BLaER1 (cell line): ENCODE results near the gene UBE2U.

ENCODE experiments used
- H3K27ac ChIP-seq: shearing (Covaris generic); formaldehyde crosslinking; 2 replicates; pipeline ENCODE4 v1.8.1; 2022
- H3K27me3 ChIP-seq: shearing (Covaris generic); formaldehyde crosslinking; 2 replicates; pipeline ENCODE4 v1.8.1; 2022
- H3K36me3 ChIP-seq: shearing (Covaris generic); formaldehyde crosslinking; 2 replicates; pipeline ENCODE4 v1.8.1; 2022
- H3K4me1 ChIP-seq: shearing (Covaris generic); formaldehyde crosslinking; 2 replicates; pipeline ENCODE4 v1.8.1; 2022
- H3K4me2 ChIP-seq: shearing (Covaris generic); formaldehyde crosslinking; 2 replicates; pipeline ENCODE4 v1.8.1; 2022
- H3K4me3 ChIP-seq: shearing (Covaris generic); formaldehyde crosslinking; 2 replicates; pipeline ENCODE4 v1.8.1; 2022
- H3K9ac ChIP-seq: shearing (Covaris generic); formaldehyde crosslinking; 2 replicates; pipeline ENCODE4 v1.8.1; 2022
- H3K9me3 ChIP-seq: shearing (Covaris generic); formaldehyde crosslinking; 2 replicates; pipeline ENCODE4 v1.8.1; 2022
- H4K20me1 ChIP-seq: shearing (Covaris generic); formaldehyde crosslinking; 2 replicates; pipeline ENCODE4 v1.8.1; 2022
- Cebpa-rat ChIP-seq: shearing (Covaris generic); IDR thresholded peaks from 2 replicates; pipeline ENCODE4 v1.8.1; 2022

UBE2U gene

DNA sequence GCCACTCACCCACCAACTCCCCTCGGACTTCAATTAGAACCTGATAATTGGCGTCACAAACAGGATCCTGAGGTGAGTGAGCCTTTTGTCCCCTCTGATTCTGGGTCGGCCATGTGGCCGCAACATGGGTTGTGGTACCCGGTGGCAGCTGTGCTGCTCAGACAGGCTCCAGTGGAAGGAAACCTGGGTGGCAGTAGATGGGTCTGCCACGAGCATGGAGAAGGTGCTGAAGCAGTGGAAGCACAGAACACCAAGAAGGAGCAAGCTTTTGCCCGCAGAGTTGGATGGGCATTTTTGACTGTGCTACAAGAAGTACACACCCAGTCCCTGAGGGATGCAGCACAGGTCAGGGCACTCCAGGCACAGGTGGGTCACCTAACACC, 16.5 kb upstream of the UBE2U start:
- no peak for TF ChIP-seq Cebpa-rat
- Histone ChIP-seq H3K4me1 (peaks cover 7% of the 10 kb centered on the region), H3K9ac (no peak overlapping the region), H3K27me3 (no peaks in the 10 kb centered on the region), H4K20me1 (no peaks in the 10 kb centered on the region), H3K36me3 (no peaks in the 10 kb centered on the region), H3K27ac (no peak overlapping the region), H3K4me2 (no peak overlapping the region), H3K4me3 (no peak overlapping the region), H3K9me3 (peaks cover 3% of the 10 kb centered on the region)

DNA sequence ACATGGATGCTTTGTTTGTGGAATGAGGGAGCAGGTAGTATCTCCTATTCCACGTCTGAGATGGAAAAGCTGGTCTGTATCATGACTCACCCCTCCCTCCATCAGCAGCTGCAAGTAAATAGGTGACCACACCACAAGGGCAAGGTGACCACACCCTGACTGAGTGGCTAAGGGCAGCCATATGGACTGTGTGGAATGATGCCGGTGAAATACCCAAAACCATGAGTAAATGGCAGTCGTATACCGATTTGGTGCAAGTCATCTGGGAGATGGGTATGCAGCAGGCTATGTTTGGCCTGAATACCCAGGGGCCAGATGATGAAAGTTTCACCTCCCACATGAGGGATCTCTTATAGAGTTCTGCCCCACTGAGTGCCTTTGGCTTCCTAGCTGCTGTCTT, 15.8 kb upstream of the UBE2U start:
- H3K9ac ChIP-seq = no peak overlapping the region
- H4K20me1 ChIP-seq = no peaks in the 10 kb centered on the region
- H3K4me3 ChIP-seq = no peak overlapping the region
- no peak overlapping the region for H3K4me2 ChIP-seq
- H3K27ac ChIP-seq = no peak overlapping the region
- H3K4me1 ChIP-seq = peaks cover 7% of the 10 kb centered on the region
- H3K36me3 ChIP-seq = no peaks in the 10 kb centered on the region
- no peak for TF ChIP-seq Cebpa-rat
- no peaks in the 10 kb centered on the region for H3K27me3 ChIP-seq
- peaks cover 9% of the 10 kb centered on the region for H3K9me3 ChIP-seq

DNA sequence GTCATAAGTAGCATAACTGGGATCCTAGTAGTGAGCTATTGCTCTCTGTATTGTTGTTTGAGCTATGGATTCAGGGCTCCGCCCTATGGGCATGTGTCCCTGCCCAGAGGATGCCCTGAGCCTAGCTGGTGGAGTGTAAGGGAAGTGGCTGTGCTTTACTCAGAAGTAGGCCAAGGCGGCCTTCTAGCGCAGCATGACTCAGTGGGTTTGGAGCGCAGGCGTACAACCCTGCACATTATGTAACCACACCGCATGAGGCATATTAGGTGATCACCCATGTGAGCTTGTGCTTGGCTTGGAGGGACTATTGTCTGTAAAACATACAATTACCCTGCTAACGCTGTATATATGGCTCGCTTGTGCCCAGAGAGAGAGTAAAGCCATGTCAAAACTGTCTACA, 11.1 kb upstream of the UBE2U start:
- no peak overlapping the region for H3K4me3 ChIP-seq
- H3K4me1 ChIP-seq = no peaks in the 10 kb centered on the region
- H3K9ac ChIP-seq = no peak overlapping the region
- no peaks in the 10 kb centered on the region for H3K27me3 ChIP-seq
- TF ChIP-seq Cebpa-rat = no peak
- peaks cover 9% of the 10 kb centered on the region for H3K9me3 ChIP-seq
- no peaks in the 10 kb centered on the region for H4K20me1 ChIP-seq
- no peak overlapping the region for H3K4me2 ChIP-seq
- no peak overlapping the region for H3K27ac ChIP-seq
- no peaks in the 10 kb centered on the region for H3K36me3 ChIP-seq

DNA sequence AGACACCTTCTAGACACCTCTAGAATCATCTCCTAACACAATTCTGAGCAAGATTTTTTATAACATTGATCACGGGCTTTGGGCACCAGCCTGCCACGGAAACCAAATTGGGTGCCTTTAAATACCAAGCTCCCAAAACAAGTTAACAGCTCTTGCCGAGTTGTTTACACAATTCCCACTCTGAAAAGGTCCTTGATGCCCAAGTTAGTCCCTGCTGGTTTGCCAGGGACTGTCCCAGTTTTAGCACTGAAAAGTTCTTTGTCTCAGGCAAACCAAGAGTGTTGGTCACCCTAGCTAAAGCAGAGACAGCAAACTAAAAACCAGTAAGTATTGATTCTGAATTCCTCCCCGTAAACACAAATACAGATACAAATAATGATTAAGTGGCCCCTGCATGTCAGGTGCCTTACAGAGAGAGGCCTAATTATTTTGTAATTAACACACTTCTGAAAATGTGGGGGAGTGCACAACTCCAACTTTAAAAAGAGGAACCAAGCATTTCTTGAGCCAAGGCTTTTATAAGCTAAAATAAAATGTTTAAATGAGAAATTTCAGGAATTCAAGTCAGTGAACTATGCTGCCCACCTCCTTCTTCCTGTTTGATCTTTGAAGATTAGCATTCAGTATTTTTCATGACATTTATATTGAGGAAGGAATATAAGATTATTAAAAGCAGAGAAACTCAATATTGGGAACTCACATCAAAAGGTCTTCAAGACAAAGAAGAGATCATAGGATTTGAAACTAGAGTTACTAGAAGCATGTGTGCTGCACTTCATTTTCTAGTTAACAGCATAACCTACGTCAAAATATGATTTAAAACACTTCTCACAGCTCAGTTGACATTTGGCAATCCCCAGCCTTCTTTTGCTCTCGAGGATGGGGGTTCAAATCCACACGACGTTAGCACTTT, 9.0 kb upstream of the UBE2U start:
- H4K20me1 ChIP-seq = no peaks in the 10 kb centered on the region
- no peaks in the 10 kb centered on the region for H3K4me1 ChIP-seq
- TF ChIP-seq Cebpa-rat = no peak
- H3K4me2 ChIP-seq = no peak overlapping the region
- H3K9me3 ChIP-seq = peaks cover 9% of the 10 kb centered on the region
- no peaks in the 10 kb centered on the region for H3K27me3 ChIP-seq
- H3K4me3 ChIP-seq = no peak overlapping the region
- H3K36me3 ChIP-seq = no peaks in the 10 kb centered on the region
- no peak overlapping the region for H3K9ac ChIP-seq
- H3K27ac ChIP-seq = no peak overlapping the region

DNA sequence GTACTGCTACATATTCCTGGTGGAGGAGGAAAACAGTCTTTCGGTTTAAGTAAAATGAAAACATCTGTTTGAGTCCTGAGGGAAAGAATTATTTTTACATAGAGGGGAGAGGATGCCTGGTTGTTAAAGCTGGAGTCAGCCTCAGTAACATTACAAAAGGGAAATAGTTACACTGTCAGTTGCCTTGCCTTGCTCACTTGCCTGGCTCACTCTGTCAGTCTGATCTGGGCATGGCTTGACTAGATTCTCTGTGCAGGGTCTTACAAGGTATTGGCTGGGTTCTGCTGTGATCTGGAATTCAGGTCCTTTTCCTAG, 8.4 kb upstream of the UBE2U start:
- no peak overlapping the region for H3K4me2 ChIP-seq
- H3K27me3 ChIP-seq = no peaks in the 10 kb centered on the region
- H3K27ac ChIP-seq = no peak overlapping the region
- peaks cover 9% of the 10 kb centered on the region for H3K9me3 ChIP-seq
- TF ChIP-seq Cebpa-rat = no peak
- H3K4me3 ChIP-seq = no peak overlapping the region
- no peaks in the 10 kb centered on the region for H4K20me1 ChIP-seq
- H3K36me3 ChIP-seq = no peaks in the 10 kb centered on the region
- no peaks in the 10 kb centered on the region for H3K4me1 ChIP-seq
- no peak overlapping the region for H3K9ac ChIP-seq

DNA sequence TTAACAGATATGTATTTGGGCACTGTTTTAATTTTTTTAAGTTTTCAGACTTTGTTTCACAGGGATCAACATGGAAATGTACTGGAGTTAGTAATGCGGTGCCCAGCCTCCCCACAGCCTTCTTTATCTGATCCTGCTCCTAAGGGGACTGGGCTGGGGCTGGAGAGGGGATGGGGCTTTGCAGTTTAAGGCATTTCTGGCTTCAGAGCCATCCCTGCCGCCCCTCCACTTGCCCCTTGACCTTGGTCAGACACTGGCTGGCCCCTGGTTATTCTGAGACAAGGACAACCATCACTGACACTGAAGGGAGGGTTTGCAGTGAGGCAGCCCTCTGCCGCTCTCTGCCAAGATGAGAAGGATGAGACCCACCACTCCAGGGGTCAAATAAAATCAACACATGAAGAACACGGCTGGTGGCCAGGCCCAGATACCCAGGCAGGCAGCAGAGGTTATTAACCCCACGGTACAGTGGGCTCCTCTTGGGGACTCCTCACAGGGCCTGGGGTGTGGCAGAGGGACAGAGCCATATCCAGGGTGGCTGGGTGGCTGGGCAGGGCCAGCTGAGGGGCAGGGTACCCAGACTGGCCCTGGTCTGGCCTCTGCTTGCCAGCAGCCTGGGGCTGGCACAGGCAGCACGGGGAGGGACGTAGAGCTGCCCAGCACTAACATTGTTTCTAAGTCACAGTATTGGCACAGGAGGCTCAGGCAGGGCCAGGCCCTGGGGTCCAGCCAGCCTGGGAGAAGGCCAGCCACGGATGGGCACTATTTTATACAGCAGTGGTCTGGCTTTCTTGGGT, 7.2 kb upstream of the UBE2U start:
- H3K4me3 ChIP-seq = no peak overlapping the region
- no peaks in the 10 kb centered on the region for H3K27me3 ChIP-seq
- H3K4me1 ChIP-seq = no peaks in the 10 kb centered on the region
- no peaks in the 10 kb centered on the region for H3K36me3 ChIP-seq
- no peak overlapping the region for H3K9ac ChIP-seq
- no peaks in the 10 kb centered on the region for H4K20me1 ChIP-seq
- no peak overlapping the region for H3K27ac ChIP-seq
- H3K9me3 ChIP-seq = peaks cover 9% of the 10 kb centered on the region
- TF ChIP-seq Cebpa-rat = no peak
- H3K4me2 ChIP-seq = no peak overlapping the region

DNA sequence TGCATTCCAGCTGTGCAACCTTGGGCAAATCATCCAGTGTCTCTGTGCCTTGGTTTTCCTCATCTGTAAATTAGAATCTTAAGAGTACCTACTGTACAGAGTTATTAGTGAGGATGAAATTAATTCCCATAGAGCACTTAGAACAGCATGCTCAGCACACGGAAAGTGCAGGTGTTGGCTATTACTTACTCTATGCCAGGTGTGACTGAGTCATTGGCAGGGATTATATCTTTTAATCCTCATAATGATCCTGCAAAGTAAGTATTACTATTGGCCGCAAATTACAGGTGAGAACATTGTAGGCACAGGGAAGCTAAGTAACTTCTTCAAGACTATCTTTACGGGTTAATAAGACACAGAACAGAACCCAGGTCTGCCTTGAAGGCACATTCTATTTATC, 6.3 kb upstream of the UBE2U start:
- TF ChIP-seq Cebpa-rat = no peak
- H3K27ac ChIP-seq = no peak overlapping the region
- no peaks in the 10 kb centered on the region for H3K36me3 ChIP-seq

DNA sequence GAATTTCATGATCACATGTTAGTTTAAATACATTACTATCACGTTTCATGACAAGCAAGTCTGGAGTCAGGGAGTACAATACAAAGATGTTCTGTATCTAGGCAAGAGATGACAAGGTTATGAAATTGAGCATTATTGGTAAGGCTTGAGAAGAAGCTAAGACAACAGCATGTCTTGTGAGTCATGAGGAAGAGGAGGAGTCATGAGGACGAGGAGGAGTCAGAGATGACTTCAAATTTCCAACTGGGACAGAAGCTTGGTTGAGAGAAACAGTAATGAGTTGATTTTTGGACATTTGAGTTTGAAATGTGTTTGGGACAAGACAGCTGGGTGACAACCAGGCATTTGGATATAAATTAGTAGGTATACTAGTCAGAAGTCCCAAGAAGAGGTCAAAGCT, 4.3 kb upstream of the UBE2U start:
- Histone ChIP-seq H3K4me3 (no peak overlapping the region), H3K36me3 (no peaks in the 10 kb centered on the region), H3K9me3 (no peaks in the 10 kb centered on the region), H3K27me3 (no peaks in the 10 kb centered on the region), H3K4me1 (no peaks in the 10 kb centered on the region), H4K20me1 (no peaks in the 10 kb centered on the region), H3K27ac (no peak overlapping the region), H3K4me2 (no peak overlapping the region), H3K9ac (no peak overlapping the region)
- no peak for TF ChIP-seq Cebpa-rat

More for the DNA sequence above, 6.3 kb upstream of the UBE2U start:
- no peaks in the 10 kb centered on the region for H3K27me3 ChIP-seq
- no peaks in the 10 kb centered on the region for H4K20me1 ChIP-seq
- H3K4me3 ChIP-seq = no peak overlapping the region
- H3K4me2 ChIP-seq = no peak overlapping the region
- H3K9ac ChIP-seq = no peak overlapping the region
- peaks cover 5% of the 10 kb centered on the region for H3K9me3 ChIP-seq
- H3K4me1 ChIP-seq = no peaks in the 10 kb centered on the region

DNA sequence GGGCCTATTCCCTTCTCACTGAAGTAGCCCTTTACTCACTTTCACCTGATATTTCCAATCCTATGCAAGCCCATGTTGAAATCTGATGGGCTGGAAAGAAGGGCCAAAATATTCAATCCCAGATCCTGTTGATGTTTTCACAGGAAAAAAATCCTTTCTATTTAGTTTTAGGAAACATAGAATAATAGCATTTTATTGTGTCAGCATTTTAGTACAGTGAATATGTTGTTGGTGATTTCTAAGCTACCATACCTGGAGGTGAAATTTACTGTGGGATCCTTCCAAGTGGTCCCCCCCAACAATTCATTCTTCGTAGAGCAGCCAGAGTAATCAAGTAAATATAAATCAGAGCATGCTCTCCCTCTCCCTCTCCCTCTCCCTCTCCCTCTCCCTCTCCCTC, 3.4 kb upstream of the UBE2U start:
- Histone ChIP-seq H3K9ac (no peak overlapping the region), H4K20me1 (no peaks in the 10 kb centered on the region), H3K9me3 (no peaks in the 10 kb centered on the region), H3K4me3 (no peak overlapping the region), H3K36me3 (no peaks in the 10 kb centered on the region), H3K4me2 (no peak overlapping the region), H3K27ac (no peak overlapping the region), H3K27me3 (no peaks in the 10 kb centered on the region), H3K4me1 (no peaks in the 10 kb centered on the region)
- no peak for TF ChIP-seq Cebpa-rat

DNA sequence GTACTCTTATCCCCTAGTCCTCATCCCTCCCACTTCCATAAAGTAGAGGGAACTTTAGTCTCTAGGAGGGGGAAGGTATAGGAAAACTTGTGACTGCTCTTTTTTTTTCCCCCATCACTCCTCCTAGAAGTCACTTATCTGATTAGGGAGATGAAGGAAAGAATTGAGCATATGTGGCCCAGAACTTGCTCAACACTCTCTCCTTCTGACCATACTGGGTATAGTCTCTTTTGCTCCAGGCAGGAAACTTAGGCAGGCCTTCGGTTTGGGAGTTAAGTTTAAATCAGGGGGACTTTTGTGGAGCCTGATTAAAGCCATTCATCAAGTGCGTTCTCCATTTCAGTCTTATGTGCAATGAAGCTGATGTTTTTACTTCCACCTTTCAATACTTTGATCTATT, 5.8 kb downstream of the UBE2U start:
- no peaks in the 10 kb centered on the region for H3K4me1 ChIP-seq
- no peak overlapping the region for H3K4me3 ChIP-seq
- no peaks in the 10 kb centered on the region for H4K20me1 ChIP-seq
- no peaks in the 10 kb centered on the region for H3K27me3 ChIP-seq
- no peak for TF ChIP-seq Cebpa-rat
- no peaks in the 10 kb centered on the region for H3K36me3 ChIP-seq
- H3K9me3 ChIP-seq = no peaks in the 10 kb centered on the region
- no peak overlapping the region for H3K4me2 ChIP-seq
- no peak overlapping the region for H3K27ac ChIP-seq
- no peak overlapping the region for H3K9ac ChIP-seq
